OCI-LY1 (cell line): ENCODE measurements around the gene LRRC36.

ENCODE experiments used
- H2AFZ ChIP-seq: fragments of 200-600 bp; sonication (generic), shearing (Covaris generic); 2 replicates; pipeline ENCODE4 v1.6.0; 2014; ENCODE audit warnings: antibody characterized with exemption, mild to moderate bottlenecking, low read length
- H3F3A ChIP-seq: fragments of 200-600 bp; sonication (generic), shearing (Covaris generic); 2 replicates; pipeline ENCODE4 v1.6.0; 2014; ENCODE audit warnings: mild to moderate bottlenecking, antibody characterized with exemption, low read length, moderate library complexity; ENCODE audit not compliant: insufficient read depth
- H3K27ac ChIP-seq: fragments of 200-600 bp; sonication (generic); 2 replicates; pipeline ENCODE4 v1.5.1; 2014; ENCODE audit warnings: low read length, mixed run types, mild to moderate bottlenecking, low read depth; ENCODE audit not compliant: poor library complexity, severe bottlenecking
- H3K27me3 ChIP-seq: fragments of 200-600 bp; sonication (generic); 2 replicates; pipeline ENCODE4 v1.6.0; 2014; ENCODE audit warnings: antibody characterized with exemption, mild to moderate bottlenecking, low read length, moderate library complexity; ENCODE audit not compliant: insufficient read depth
- H3K36me3 ChIP-seq: fragments of 200-600 bp; sonication (generic); 2 replicates; pipeline ENCODE4 v1.6.1; 2014; ENCODE audit warnings: mild to moderate bottlenecking, antibody characterized with exemption, low read length, moderate library complexity, mixed read lengths; ENCODE audit not compliant: insufficient read depth
- H3K4me1 ChIP-seq: fragments of 200-600 bp; sonication (generic); 2 replicates; pipeline ENCODE4 v1.5.1; 2014; ENCODE audit warnings: mild to moderate bottlenecking, low read length, moderate library complexity; ENCODE audit not compliant: insufficient read depth, severe bottlenecking
- H3K4me2 ChIP-seq: fragments of 200-600 bp; sonication (generic), shearing (Covaris generic); 2 replicates; pipeline ENCODE4 v1.6.1; 2014; ENCODE audit warnings: low read length
- H3K4me3 ChIP-seq: fragments of 200-600 bp; sonication (generic); 2 replicates; pipeline ENCODE4 v1.5.1; 2014; ENCODE audit warnings: low read length, low read depth, mild to moderate bottlenecking, mixed read lengths; ENCODE audit not compliant: poor library complexity, severe bottlenecking
- H3K79me2 ChIP-seq: fragments of 200-600 bp; shearing (Covaris generic); 2 replicates; pipeline ENCODE4 v1.6.1; 2016; ENCODE audit warnings: mixed run types, low read length, mixed read lengths; ENCODE audit not compliant: insufficient read depth
- H3K9ac ChIP-seq: fragments of 200-600 bp; sonication (generic), shearing (Covaris generic); 2 replicates; pipeline ENCODE4 v1.6.1; 2014; ENCODE audit warnings: mild to moderate bottlenecking, low read length, mixed read lengths
- H3K9me2 ChIP-seq: fragments of 200-600 bp; sonication (generic), shearing (Covaris generic); 2 replicates; pipeline ENCODE4 v1.6.1; 2014; ENCODE audit warnings: low read depth, mild to moderate bottlenecking, low read length, mixed read lengths
- H3K9me3 ChIP-seq: fragments of 200-600 bp; shearing (Covaris generic); 2 replicates; pipeline ENCODE4 v1.6.1; 2014; ENCODE audit warnings: low read length, mixed read lengths
- H4K20me1 ChIP-seq: fragments of 200-600 bp; sonication (generic), shearing (Covaris generic); 2 replicates; pipeline ENCODE4 v1.6.0; 2016; ENCODE audit warnings: mild to moderate bottlenecking, low read length; ENCODE audit not compliant: insufficient read depth
- CTCF ChIP-seq: fragments of 200-600 bp; sonication (generic), shearing (Covaris generic); IDR thresholded peaks from 2 replicates; pipeline ENCODE4 v1.5.1; 2017; ENCODE audit warnings: mild to moderate bottlenecking, antibody characterized with exemption, low read length, moderate library complexity, mixed read lengths
- EZH2 ChIP-seq: fragments of 200-600 bp; sonication (generic), shearing (Covaris generic); IDR thresholded peaks from 2 replicates; pipeline ENCODE4 v1.8.0; 2017; ENCODE audit warnings: borderline replicate concordance, mixed run types, mild to moderate bottlenecking, antibody characterized with exemption, low read length, moderate library complexity, mixed read lengths

The LRRC36 gene

GRCh38 chr16:67387479-67388079, 61.0 kb downstream of the LRRC36 start:
- Histone ChIP-seq H3K27me3 (no peaks in the 10 kb centered on the region), H3K27ac (no peak overlapping the region), H3K9me2 (no peaks in the 10 kb centered on the region), H3K36me3 (no peaks in the 10 kb centered on the region), H3K79me2 (no peaks in the 10 kb centered on the region), H3F3A (no peaks in the 10 kb centered on the region), H4K20me1 (no peaks in the 10 kb centered on the region), H3K9me3 (no peaks in the 10 kb centered on the region), H3K9ac (no peak overlapping the region), H2AFZ (no peak overlapping the region), H3K4me3 (no peak overlapping the region), H3K4me2 (no peak overlapping the region), H3K4me1 (no peaks in the 10 kb centered on the region)
- TF ChIP-seq CTCF (no peak), EZH2 (no peak)

- Histone ChIP-seq H3K27me3 (no peaks in the 10 kb centered on the region), H3K27ac (no peak overlapping the region), H3K9me3 (no peaks in the 10 kb centered on the region), H2AFZ (no peak overlapping the region), H3F3A (no peaks in the 10 kb centered on the region), H4K20me1 (no peaks in the 10 kb centered on the region), H3K9me2 (no peaks in the 10 kb centered on the region), H3K4me3 (no peak overlapping the region), H3K36me3 (no peaks in the 10 kb centered on the region), H3K9ac (no peak overlapping the region), H3K4me2 (no peak overlapping the region), H3K4me1 (no peaks in the 10 kb centered on the region), H3K79me2 (no peaks in the 10 kb centered on the region)
- TF ChIP-seq EZH2 (no peak), CTCF (no peak)
Measured at GRCh38 chr16:67388191-67388590, 61.6 kb downstream of the LRRC36 start.

GRCh38 chr16:67388591-67388990, 62.0 kb downstream of the LRRC36 start:
- TF ChIP-seq EZH2 (no peak), CTCF (no peak)
- H3K27ac ChIP-seq, result no peak overlapping the region
- H3K9me2 ChIP-seq, result no peaks in the 10 kb centered on the region
- H3K4me2 ChIP-seq, result no peak overlapping the region
- H3F3A ChIP-seq, result no peaks in the 10 kb centered on the region
- H3K27me3 ChIP-seq, result no peaks in the 10 kb centered on the region
- H2AFZ ChIP-seq, result no peak overlapping the region
- no peaks in the 10 kb centered on the region for H3K79me2 ChIP-seq
- H4K20me1 ChIP-seq, result no peaks in the 10 kb centered on the region
- H3K4me1 ChIP-seq, result no peaks in the 10 kb centered on the region
- no peak overlapping the region for H3K9ac ChIP-seq
- H3K4me3 ChIP-seq, result no peak overlapping the region
- no peaks in the 10 kb centered on the region for H3K36me3 ChIP-seq
- H3K9me3 ChIP-seq, result no peaks in the 10 kb centered on the region
